Aorta (tissue), 5 donors: ENCODE measurements around the gene SLC4A1. TPM values are rescaled to one million over a fixed set of nuclear protein-coding genes. Genes with fewer than 3 reads are reported as not detected.

ENCODE experiments used
- ATAC-seq: fragments of 200-7000 bp; cut with Tn5 transposase; one replicate; pipeline ENCODE4 v1.9.1; 2022; ENCODE audit warnings: moderate library complexity; ENCODE audit not compliant: low FRiP score
- DNase-seq, 2 donors: peaks; one replicate each; pipeline ENCODE4 v3.0.0-alpha.2; 2020
- H3K27ac ChIP-seq, 2 donors: one replicate each; pipeline ENCODE4 v1.5.1; 2013; ENCODE audit warnings: low read length in 2 of 2, mild to moderate bottlenecking in 2 of 2, moderate library complexity in 2 of 2, control low read depth in 1 of 2, inconsistent platforms in 1 of 2, low read depth in 1 of 2
- H3K27me3 ChIP-seq, 2 donors: one replicate each; pipeline ENCODE4 v1.6.1; 2013; ENCODE audit warnings: control low read depth in 1 of 2, low read length in 1 of 2, mild to moderate bottlenecking in 1 of 2, moderate library complexity in 1 of 2; ENCODE audit not compliant: insufficient read depth in 2 of 2, control insufficient read depth in 1 of 2
- H3K36me3 ChIP-seq, 2 donors: one replicate each; pipeline ENCODE4 v1.6.1; 2013; ENCODE audit warnings: control low read depth in 1 of 2, low read length in 1 of 2, mild to moderate bottlenecking in 1 of 2; ENCODE audit not compliant: insufficient read depth in 2 of 2, control insufficient read depth in 1 of 2
- H3K4me1 ChIP-seq, 2 donors: one replicate each; pipeline ENCODE4 v1.6.1; 2013; ENCODE audit warnings: low read length in 2 of 2, control low read depth in 1 of 2, mild to moderate bottlenecking in 1 of 2, moderate library complexity in 1 of 2; ENCODE audit not compliant: insufficient read depth in 2 of 2, control insufficient read depth in 1 of 2
- H3K4me3 ChIP-seq, 2 donors: one replicate each; pipeline ENCODE4 v1.5.1; 2013; ENCODE audit warnings: low read length in 2 of 2, control low read depth in 1 of 2, mild to moderate bottlenecking in 1 of 2
- H3K9me3 ChIP-seq: one replicate; pipeline ENCODE4 v1.6.1; 2013; ENCODE audit warnings: mild to moderate bottlenecking, low read length; ENCODE audit not compliant: control insufficient read depth
- WGBS, 2 donors: extraction: QIAGEN DNeasy Blood & Tissue Kit; methylation state at CpG; one replicate each; pipeline ENCODE4 v1.1.7; 2013; 5-methylcytosine and 5-hydroxymethylcytosine counted together
- intact Hi-C, 2 donors: fragments of 100-400 bp; cut with DNase I; formaldehyde crosslinking; loops; one replicate each; pipeline versions ENCODE4 v1.14.2 to v1.15.0; 2022
- polyA plus RNA-seq, 2 donors: library from polyadenylated mRNA; stranded (reverse); fragments of 200-250 nt; gene quantifications; one replicate each; pipeline ENCODE4 v1.2.3, GENCODE V29; 2013
- total RNA-seq, 2 donors: library from RNA; stranded (reverse); fragmentation: NEBNext Ultra II Directional; extraction: Animal tissue kit (Norgen Biotek cat#: 25700); gene quantifications; one replicate each; pipeline ENCODE4 v1.2.1, GENCODE V29; 2021
- donor health status: healthy with polysubstance abuse.
- donor health status: Bipolar disorder and iron deficiency.
- donor health status: DM: no; HTN: no; CAD: no.
- donor health status: DM: no; HTN: no; CAD: no.
- donor health status: DM: yes; HTN: yes; CAD: no.

Gene SLC4A1
- total and polyA plus RNA-seq, 4 donors: 0.08 to 10.2 (median 0.89) TPM

DNA sequence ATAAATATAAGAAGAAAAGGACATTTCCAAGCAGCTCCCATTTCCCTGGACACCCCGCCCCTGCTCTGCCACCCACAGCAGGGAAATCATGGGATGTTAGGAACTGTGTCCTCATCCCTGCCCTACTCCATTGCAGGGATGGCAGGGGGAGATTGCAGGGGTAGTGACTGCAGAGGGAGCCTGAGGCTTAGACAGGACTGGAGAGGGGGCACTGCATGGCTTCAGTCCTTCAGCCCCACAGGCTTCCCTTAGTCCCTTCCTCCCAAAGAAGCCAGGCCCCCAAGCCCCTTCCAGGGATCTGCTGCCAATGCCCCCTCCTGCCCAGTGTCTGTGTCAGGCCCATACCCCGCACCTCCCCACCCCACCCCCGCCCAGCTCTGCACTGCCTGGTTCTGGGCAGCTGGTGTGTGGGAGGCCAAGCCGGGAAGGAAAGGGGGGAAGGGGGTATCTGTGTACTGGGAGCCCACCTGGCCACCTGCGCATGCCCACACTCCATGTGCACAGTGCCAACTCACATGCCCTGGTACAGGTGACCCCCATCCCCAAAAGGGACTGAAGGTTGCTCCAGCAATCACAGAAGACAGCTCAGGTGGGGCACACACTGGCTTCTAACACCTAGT lies 43.7 kb upstream of the SLC4A1 start:
- no peaks in the 10 kb centered on the region for H3K9me3 ChIP-seq
- 71 to 95% methylated on average over 2 to 5 of the region's 5 CpGs for WGBS, 2 donors
- no peak overlapping the region for H3K27ac ChIP-seq
- ATAC-seq (no peak), DNase-seq (no peak)
- H3K36me3 ChIP-seq: no peaks in the 10 kb centered on the region
- no peaks in the 10 kb centered on the region for H3K4me1 ChIP-seq
- H3K27me3 ChIP-seq: peaks cover 0 to 1% of the 10 kb centered on the region in 2 donors
- no peak overlapping the region for H3K4me3 ChIP-seq
- intact Hi-C loops: no loop called here

DNA sequence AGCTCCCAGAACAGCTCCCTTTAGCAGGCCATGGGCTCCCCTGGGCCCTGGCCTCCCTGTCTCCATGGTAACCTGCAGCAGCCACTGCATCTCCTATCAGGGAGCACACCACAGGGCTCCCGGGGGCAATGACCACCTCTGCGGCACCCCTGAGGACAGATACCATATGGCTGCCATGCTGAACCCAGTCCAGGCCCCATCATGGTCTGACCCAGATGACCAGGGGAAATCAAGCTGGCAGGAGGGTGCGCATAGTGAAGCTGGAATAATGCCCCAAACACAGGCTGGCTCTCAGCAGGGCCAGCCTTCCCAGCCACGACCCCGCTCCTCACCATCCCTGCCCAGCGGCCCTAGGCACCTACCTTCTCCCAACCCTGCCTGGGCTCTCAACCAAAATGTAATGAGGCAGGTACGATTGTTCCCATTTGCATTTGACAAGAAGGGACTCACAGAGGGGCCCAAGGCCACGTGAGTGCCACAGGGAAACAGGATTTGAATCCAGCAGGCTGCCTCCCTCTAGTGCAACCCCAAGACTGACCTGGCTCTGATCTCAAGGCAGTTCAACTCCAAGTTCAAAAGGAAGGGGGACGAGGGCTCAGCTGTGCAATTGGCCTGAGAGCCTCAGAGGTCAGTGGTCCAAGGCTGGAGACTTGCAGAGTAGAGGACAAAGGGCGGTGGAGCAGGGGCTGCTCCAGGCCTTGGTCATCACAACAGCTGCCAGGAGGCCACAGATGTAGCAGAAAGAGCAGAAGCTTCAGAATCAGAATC lies 42.9 kb upstream of the SLC4A1 start:
- peaks cover 0 to under 1% of the 10 kb centered on the region in 2 donors for H3K27me3 ChIP-seq
- H3K27ac ChIP-seq: no peak overlapping the region
- DNase-seq (peak in 1 of 2 donors; percentile 11), ATAC-seq (no peak)
- intact Hi-C loops: no loop called here
- H3K4me1 ChIP-seq: no peaks in the 10 kb centered on the region
- H3K36me3 ChIP-seq: no peaks in the 10 kb centered on the region
- H3K9me3 ChIP-seq: no peaks in the 10 kb centered on the region
- 73 to 74% methylated on average over 10 of the region's 10 CpGs for WGBS, 2 donors
- H3K4me3 ChIP-seq: no peak overlapping the region

DNA sequence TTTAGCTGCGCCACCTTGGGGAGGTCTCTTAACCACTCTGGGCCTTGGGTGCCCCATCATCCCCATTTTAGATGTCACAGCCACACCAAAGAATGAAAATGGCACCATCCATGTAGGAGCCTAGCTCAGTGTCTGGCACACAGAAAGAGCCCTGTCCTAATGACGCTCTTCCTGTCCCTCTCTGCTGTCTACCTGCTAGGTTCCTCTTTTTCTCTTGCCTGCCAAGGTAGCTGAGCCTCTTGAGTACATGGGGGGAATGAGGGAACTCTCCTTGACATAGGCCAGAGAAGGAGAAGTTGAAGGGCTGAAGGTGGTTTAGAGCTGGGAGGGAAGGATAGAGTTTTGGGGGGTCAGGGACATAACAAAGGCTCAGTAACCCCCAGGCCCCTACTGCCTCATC lies 42.3 kb upstream of the SLC4A1 start:
- intact Hi-C loops: no loop called here
- Histone ChIP-seq H3K4me1 (no peaks in the 10 kb centered on the region), H3K27me3 (no peaks in the 10 kb centered on the region), H3K4me3 (no peak overlapping the region), H3K36me3 (no peaks in the 10 kb centered on the region), H3K27ac (no peak overlapping the region), H3K9me3 (no peaks in the 10 kb centered on the region)
- 89 to 92% methylated on average over 2 of the region's 2 CpGs for WGBS, 2 donors
- no peak for DNase-seq
- no peak for ATAC-seq

DNA sequence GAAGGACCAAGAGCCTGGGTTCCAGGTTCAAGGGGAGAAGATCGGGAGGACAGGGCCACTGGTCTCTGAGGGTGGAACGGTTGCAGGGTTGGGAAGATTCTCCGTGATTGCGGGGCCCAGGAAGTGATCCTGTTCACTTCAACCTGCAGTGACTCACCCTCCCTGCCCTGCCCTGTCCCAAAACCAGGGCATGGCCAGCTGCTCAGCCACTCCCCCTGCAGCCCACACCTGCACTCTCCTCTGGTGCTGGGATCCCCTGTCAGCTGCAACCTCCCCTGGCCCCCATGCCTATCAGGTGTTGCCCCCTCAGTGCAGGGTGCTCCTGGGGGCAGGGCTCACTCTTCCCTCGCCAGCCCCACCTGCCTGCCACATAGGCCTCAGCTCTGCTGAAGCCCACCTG lies 41.5 kb upstream of the SLC4A1 start:
- no peaks in the 10 kb centered on the region for H3K27me3 ChIP-seq
- H3K9me3 ChIP-seq: no peaks in the 10 kb centered on the region
- intact Hi-C loops: no loop called here
- 61 to 83% methylated on average over 4 to 5 of the region's 5 CpGs for WGBS, 2 donors
- no peaks in the 10 kb centered on the region for H3K4me1 ChIP-seq
- H3K36me3 ChIP-seq: no peaks in the 10 kb centered on the region
- DNase-seq: no peak
- ATAC-seq: no peak
- H3K4me3 ChIP-seq: no peak overlapping the region
- no peak overlapping the region for H3K27ac ChIP-seq

DNA sequence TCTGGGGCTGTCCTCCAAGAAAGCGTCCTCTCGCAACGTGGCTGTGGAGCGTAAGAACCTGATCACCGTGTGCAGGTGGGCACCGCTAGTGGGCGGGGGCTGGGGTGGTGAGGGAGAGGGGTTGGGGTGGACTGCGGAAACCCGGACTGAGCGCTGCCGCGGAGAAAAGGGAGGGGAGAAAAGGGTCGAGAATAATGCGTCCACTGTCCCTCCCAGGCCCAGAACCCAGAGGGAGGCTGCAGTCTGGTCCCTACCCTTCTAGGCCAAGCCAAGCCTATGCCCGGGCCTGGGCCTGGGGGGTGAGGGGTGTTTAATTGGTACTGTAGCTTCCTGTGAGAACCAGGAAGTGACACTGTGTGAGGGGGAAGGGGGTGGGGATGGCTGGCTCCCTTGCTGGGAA lies 40.9 kb upstream of the SLC4A1 start:
- H3K36me3 ChIP-seq: no peaks in the 10 kb centered on the region
- WGBS, 2 donors: 1% methylated on average over 15 of the region's 15 CpGs
- no peak overlapping the region for H3K4me3 ChIP-seq
- DNase-seq (no peak), ATAC-seq (peak; percentile 8)
- H3K9me3 ChIP-seq: no peaks in the 10 kb centered on the region
- no peaks in the 10 kb centered on the region for H3K27me3 ChIP-seq
- H3K4me1 ChIP-seq: no peaks in the 10 kb centered on the region
- H3K27ac ChIP-seq: no peak overlapping the region
- intact Hi-C loops: no loop called here

DNA sequence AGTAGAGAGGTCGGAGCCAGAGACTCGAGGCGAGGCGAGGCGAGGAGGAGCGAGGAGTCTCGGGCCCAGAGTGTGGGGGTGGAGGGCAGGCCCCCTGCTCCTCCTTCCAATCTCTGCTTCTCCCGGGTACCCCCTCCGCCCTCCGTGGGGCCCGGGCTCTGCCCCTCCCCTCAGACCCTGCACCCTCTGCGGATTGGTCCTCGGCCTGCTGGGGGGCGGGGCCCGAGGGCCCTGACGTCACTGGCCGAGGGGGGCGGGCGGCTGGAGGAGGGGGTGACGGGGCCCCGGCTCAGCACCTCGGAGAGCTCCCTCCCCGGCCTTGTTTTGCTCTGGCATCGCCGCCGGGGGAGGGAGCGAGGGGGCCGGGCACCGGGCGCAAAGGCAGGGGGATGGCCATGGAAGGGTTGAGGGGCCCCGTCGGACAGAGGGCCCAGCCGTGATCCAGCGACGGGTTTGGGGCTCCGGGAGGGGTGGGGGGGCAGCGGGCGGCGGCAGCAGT lies 40.4 kb upstream of the SLC4A1 start, which contains the start of gene RUNDC3A:
Gene RUNDC3A (plus strand): TSS at position 282 of the 499 bp plus-strand sequence. CDS start 232 bp downstream, outside the sequence.
- no peak within 1 kb of the TSS for H3K4me3 ChIP-seq
- intact Hi-C loops: no loop called here
- peak; percentile 90 to 96 for DNase-seq
- ATAC-seq: peak; percentile 94
- H3K36me3 ChIP-seq: no peaks in the 10 kb centered on the region
- no peak within 1 kb of the TSS for H3K27ac ChIP-seq
- 1% methylated on average over 27 to 39 of the region's 39 CpGs for WGBS, 2 donors
- no peaks in the 10 kb centered on the region for H3K27me3 ChIP-seq
- H3K9me3 ChIP-seq: no peaks in the 10 kb centered on the region
- H3K4me1 ChIP-seq: no peaks in the 10 kb centered on the region

DNA sequence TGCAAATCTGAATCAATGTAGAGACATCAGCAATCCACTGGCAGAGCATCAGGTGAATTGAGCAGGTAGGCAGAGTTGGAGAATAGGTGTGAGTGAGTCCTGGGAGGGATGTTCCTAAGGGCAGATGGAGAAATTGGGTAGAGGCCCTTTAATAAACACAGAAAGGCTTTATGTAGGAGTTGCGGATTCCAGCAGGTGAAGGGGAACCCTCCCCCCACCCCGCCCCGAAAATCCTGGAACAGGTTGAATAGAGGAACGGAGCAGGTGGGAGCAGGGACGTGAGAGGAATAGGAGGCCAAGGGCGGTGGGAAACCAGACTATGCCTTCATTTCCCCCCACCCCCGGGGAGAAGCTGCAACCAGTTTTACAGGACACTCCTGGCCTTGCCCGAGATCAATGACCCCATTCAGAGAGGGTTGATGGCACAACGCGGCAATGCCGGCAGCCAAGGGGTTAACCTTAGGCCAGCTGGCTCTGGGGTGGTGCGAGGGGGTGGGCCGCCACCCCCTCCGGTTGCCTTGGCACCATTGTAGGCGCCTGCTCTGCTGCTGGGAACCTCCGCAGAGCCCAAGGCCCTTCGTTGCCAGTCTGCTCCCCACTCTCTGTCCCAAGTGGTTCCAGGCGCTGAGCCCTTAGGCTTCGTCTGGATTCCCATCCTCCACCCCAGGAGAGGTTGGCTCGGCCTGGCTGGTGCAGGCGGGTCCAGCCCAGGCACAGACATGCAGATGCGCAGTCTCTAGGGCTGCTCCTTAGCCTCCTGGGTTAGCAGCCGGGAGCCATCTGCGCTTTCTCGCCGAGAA lies 39.7 kb upstream of the SLC4A1 start:
- Histone ChIP-seq H3K36me3 (no peaks in the 10 kb centered on the region), H3K4me3 (no peak overlapping the region), H3K27me3 (no peaks in the 10 kb centered on the region), H3K27ac (no peak overlapping the region), H3K4me1 (no peaks in the 10 kb centered on the region), H3K9me3 (no peaks in the 10 kb centered on the region)
- ATAC-seq (peak; percentile 53), DNase-seq (peak in 1 of 2 donors; percentile 77)
- intact Hi-C loops: no loop called here
- WGBS, 2 donors: 1 to 2% methylated on average over 26 of the region's 26 CpGs

DNA sequence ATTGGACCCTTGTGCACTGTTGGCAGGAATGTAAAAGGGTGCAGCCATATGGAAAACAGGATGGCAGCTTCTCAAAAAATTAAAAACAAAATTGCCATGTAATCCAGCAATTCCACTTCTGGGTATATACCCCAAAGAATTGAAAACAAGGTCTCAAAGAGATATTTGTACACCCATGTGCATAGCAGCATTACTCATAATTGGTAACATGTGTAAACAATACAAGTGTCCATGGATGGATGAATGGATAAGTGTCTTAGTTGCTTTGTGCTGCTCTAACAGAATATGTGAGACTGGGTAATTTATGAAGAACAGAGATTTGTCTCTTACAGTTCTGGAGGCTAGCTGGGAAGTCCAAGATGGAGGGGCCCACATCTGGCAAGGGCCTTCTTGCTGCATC lies 36.7 kb upstream of the SLC4A1 start:
- Histone ChIP-seq H3K4me3 (no peak overlapping the region), H3K9me3 (no peaks in the 10 kb centered on the region), H3K36me3 (no peaks in the 10 kb centered on the region), H3K27ac (no peak overlapping the region), H3K27me3 (no peaks in the 10 kb centered on the region), H3K4me1 (no peaks in the 10 kb centered on the region)
- ATAC-seq: no peak
- DNase-seq: no peak
- intact Hi-C loops: no loop called here
